OCI-LY7 (cell line): ENCODE results near the gene DDX56. TPM values are rescaled to one million over a fixed set of nuclear protein-coding genes. Genes with fewer than 3 reads are reported as not detected.

Experiments used
- BruUV-seq: library from RNA; stranded (reverse); fragments of 400-500 nt; replicated peaks from 2 replicates; lab custom pipeline; 2021; lab: Mats Ljungman, UMichigan
- CTCF ChIA-PET: fragments of 300-600 bp; sonication (Branson Sonifier 250); formaldehyde crosslinking; loops from one replicate; lab custom pipeline; 2022; ENCODE audit warnings: antibody characterized with exemption; ENCODE audit not compliant: unreplicated experiment; lab: Charles Lee
- POLR2A ChIA-PET: fragments of 300-600 bp; sonication (Branson Sonifier 250); formaldehyde crosslinking; loops from one replicate; lab custom pipeline; 2022; ENCODE audit warnings: antibody characterized with exemption; lab: Charles Lee
- DNase-seq: peaks from one replicate; pipeline ENCODE4 v3.0.0-alpha.2; 2015; ENCODE audit warnings: low spot score
- H2AFZ ChIP-seq: fragments of 200-600 bp; sonication (generic), shearing (Covaris generic); 2 replicates; pipeline ENCODE4 v1.6.1; 2014; ENCODE audit warnings: mild to moderate bottlenecking, antibody characterized with exemption, low read length, moderate library complexity
- H3K27ac ChIP-seq: fragments of 200-600 bp; sonication (generic); 2 replicates; pipeline ENCODE4 v1.5.1; 2014; ENCODE audit warnings: mixed run types, low read depth, mild to moderate bottlenecking, moderate library complexity, low read length, inconsistent platforms; ENCODE audit not compliant: poor library complexity, severe bottlenecking
- H3K36me3 ChIP-seq: fragments of 200-600 bp; sonication (generic); 2 replicates; pipeline ENCODE4 v1.6.1; 2014; ENCODE audit warnings: mild to moderate bottlenecking, antibody characterized with exemption, low read length, moderate library complexity, mixed read lengths; ENCODE audit not compliant: insufficient read depth
- H3K4me1 ChIP-seq: fragments of 200-600 bp; sonication (generic); 2 replicates; pipeline ENCODE4 v1.5.1; 2014; ENCODE audit warnings: mild to moderate bottlenecking, low read length; ENCODE audit not compliant: insufficient read depth, poor library complexity, severe bottlenecking
- H3K4me2 ChIP-seq: fragments of 200-600 bp; sonication (generic); 2 replicates; pipeline ENCODE4 v1.6.1; 2014; ENCODE audit warnings: mild to moderate bottlenecking, low read length
- H3K4me3 ChIP-seq: fragments of 200-600 bp; sonication (generic); 2 replicates; pipeline ENCODE4 v1.5.1; 2014; ENCODE audit warnings: mild to moderate bottlenecking, low read depth, low read length; ENCODE audit not compliant: poor library complexity, severe bottlenecking
- H3K79me2 ChIP-seq: fragments of 200-600 bp; sonication (generic); 2 replicates; pipeline ENCODE4 v1.6.1; 2016; ENCODE audit warnings: low read depth, mild to moderate bottlenecking, low read length, moderate library complexity, mixed read lengths; ENCODE audit not compliant: insufficient read depth
- H3K9me2 ChIP-seq: fragments of 200-600 bp; sonication (generic); 2 replicates; pipeline ENCODE4 v1.6.1; 2016; ENCODE audit warnings: mild to moderate bottlenecking, low read length, mixed read lengths; ENCODE audit not compliant: insufficient read depth
- H3K9me3 ChIP-seq: fragments of 200-600 bp; sonication (generic); 2 replicates; pipeline ENCODE4 v1.6.1; 2014; ENCODE audit warnings: mild to moderate bottlenecking, mixed run types, low read length, mixed read lengths
- H4K20me1 ChIP-seq: fragments of 200-600 bp; sonication (generic); 2 replicates; pipeline ENCODE4 v1.6.1; 2014; ENCODE audit warnings: mild to moderate bottlenecking, antibody characterized with exemption, low read length, moderate library complexity, mixed read lengths; ENCODE audit not compliant: insufficient read depth
- EZH2phosphoT487 ChIP-seq: fragments of 200-600 bp; sonication (generic); IDR thresholded peaks from 2 replicates; pipeline ENCODE4 v1.6.1; 2018; ENCODE audit warnings: low read depth, borderline replicate concordance, mild to moderate bottlenecking, mixed run types, antibody characterized with exemption, low read length, moderate library complexity, mixed read lengths
- intact Hi-C: fragments of 100-400 bp; cut with micrococcal nuclease; formaldehyde crosslinking; loops from one replicate; pipeline ENCODE4 v1.10.0; 2022; ENCODE audit not compliant: unreplicated experiment
- total RNA-seq, 2 experiments: library from RNA; depleted of rRNA in 1 of 2; stranded (reverse); fragments of >200 nt in 1 of 2; shearing (Covaris generic) in 1 of 2; gene quantifications; 2 replicates each; pipeline ENCODE4 v1.2.3, GENCODE V29; 2014 to 2022
- TF ChIP-seq, protein P1 (sequence below): fragments of 200-600 bp; sonication (generic); conservative IDR thresholded peaks from 2 replicates; pipeline ENCODE4 v1.5.1; 2014; ENCODE audit warnings: mild to moderate bottlenecking, antibody characterized with exemption, low read length, moderate library complexity, mixed read lengths

Gene DDX56
- total RNA-seq, 2 experiments from 2014 or later: 89.2 to 95.4 TPM

DNA sequence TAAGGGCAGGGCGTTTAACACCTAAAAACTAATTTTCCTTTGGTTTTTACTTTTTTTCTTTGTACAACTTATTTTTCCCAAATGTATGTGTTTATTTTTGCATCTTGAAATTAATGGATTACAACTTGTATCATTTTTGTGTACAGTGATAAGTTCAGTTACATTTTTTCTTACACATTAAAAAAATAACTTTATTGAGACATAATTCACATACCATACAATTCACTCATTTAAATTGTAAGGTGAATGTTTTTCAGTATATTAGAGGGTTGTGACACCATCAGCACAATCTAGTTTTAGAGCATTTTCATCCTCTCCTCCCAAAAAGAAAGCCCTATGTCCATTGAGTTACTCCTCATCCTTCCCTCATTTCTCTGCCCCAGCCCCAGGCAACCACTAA lies 44.3 kb upstream of the DDX56 start:
- H3K27ac ChIP-seq: no peak overlapping the region

GRCh38 chr7:44617225-44617890 lies 43.6 kb upstream of the DDX56 start:
- no peak for DNase-seq
- H3K79me2 ChIP-seq: peaks cover 97% of the 10 kb centered on the region
- intact Hi-C loops: no loop called here
- no peaks in the 10 kb centered on the region for H3K9me3 ChIP-seq
- POLR2A ChIA-PET: interaction anchor here (1.4 to 2.6 kb wide), 2 partner anchors 10 to 22 kb away, joined by 4 to 8 read pairs; partner anchors contain the start of gene OGDH
- BruUV-seq: no TSS peak
- peaks cover 18% of the 10 kb centered on the region for H3K4me1 ChIP-seq
- no peaks in the 10 kb centered on the region for H3K9me2 ChIP-seq
- H2AFZ ChIP-seq: no peak overlapping the region
- H4K20me1 ChIP-seq: peaks cover 10% of the 10 kb centered on the region
- H3K4me3 ChIP-seq: no peak overlapping the region
- TF ChIP-seq, protein P1, sequence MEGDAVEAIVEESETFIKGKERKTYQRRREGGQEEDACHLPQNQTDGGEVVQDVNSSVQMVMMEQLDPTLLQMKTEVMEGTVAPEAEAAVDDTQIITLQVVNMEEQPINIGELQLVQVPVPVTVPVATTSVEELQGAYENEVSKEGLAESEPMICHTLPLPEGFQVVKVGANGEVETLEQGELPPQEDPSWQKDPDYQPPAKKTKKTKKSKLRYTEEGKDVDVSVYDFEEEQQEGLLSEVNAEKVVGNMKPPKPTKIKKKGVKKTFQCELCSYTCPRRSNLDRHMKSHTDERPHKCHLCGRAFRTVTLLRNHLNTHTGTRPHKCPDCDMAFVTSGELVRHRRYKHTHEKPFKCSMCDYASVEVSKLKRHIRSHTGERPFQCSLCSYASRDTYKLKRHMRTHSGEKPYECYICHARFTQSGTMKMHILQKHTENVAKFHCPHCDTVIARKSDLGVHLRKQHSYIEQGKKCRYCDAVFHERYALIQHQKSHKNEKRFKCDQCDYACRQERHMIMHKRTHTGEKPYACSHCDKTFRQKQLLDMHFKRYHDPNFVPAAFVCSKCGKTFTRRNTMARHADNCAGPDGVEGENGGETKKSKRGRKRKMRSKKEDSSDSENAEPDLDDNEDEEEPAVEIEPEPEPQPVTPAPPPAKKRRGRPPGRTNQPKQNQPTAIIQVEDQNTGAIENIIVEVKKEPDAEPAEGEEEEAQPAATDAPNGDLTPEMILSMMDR: no peak
- TF ChIP-seq EZH2phosphoT487: no peak
- peaks cover 27% of the 10 kb centered on the region for H3K36me3 ChIP-seq
- no peak overlapping the region for H3K27ac ChIP-seq
- no peak overlapping the region for H3K4me2 ChIP-seq
- CTCF ChIA-PET: no interaction called here

More for the DNA sequence above, 44.3 kb upstream of the DDX56 start:
- POLR2A ChIA-PET: interaction anchor here (2.6 kb wide), 1 partner anchor 11 kb away, joined by 8 read pairs; the partner anchor contains the start of gene OGDH
- no peaks in the 10 kb centered on the region for H3K9me3 ChIP-seq
- H3K4me3 ChIP-seq: no peak overlapping the region
- peaks cover 10% of the 10 kb centered on the region for H4K20me1 ChIP-seq
- H3K9me2 ChIP-seq: no peaks in the 10 kb centered on the region
- no peak for DNase-seq
- TF ChIP-seq, protein P1: no peak
- TF ChIP-seq EZH2phosphoT487: no peak
- no peak overlapping the region for H2AFZ ChIP-seq
- intact Hi-C loops: no loop called here
- no peak overlapping the region for H3K4me2 ChIP-seq
- CTCF ChIA-PET: no interaction called here
- peaks cover 34% of the 10 kb centered on the region for H3K36me3 ChIP-seq
- peaks cover 18% of the 10 kb centered on the region for H3K4me1 ChIP-seq
- peaks cover 97% of the 10 kb centered on the region for H3K79me2 ChIP-seq
- no TSS peak for BruUV-seq

DNA sequence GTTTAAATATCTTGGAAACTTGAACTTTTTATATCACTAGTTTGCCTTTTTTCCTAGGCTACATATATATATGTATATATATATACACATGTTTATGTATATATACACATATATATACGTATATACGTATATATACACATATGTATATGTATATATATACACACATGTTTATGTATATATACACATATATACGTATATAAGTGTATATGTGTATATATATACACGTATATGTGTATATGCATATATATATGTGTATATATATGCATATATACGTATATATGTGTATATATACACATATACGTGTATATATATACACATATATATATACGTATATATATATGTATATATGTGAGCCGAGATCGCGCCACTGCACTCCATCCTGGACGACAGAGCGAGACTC lies 42.8 kb upstream of the DDX56 start:
- no peak overlapping the region for H3K27ac ChIP-seq
- no peaks in the 10 kb centered on the region for H3K9me2 ChIP-seq
- no TSS peak for BruUV-seq
- H3K4me2 ChIP-seq: no peak overlapping the region
- peaks cover 20% of the 10 kb centered on the region for H3K36me3 ChIP-seq
- H3K9me3 ChIP-seq: no peaks in the 10 kb centered on the region
- ChIA-PET POLR2A (interaction anchor here (0.5 to 2.6 kb wide), 5 partner anchors 10 to 230 kb away, joined by 3 to 8 read pairs (median 4); partner anchors contain the start of gene OGDH), CTCF (no interaction called here)
- peaks cover 18% of the 10 kb centered on the region for H3K4me1 ChIP-seq
- H2AFZ ChIP-seq: no peak overlapping the region
- peaks cover 10% of the 10 kb centered on the region for H4K20me1 ChIP-seq
- no peak overlapping the region for H3K4me3 ChIP-seq
- no peak for DNase-seq
- TF ChIP-seq, protein P1: no peak
- no peak for TF ChIP-seq EZH2phosphoT487
- peaks cover 97% of the 10 kb centered on the region for H3K79me2 ChIP-seq
- intact Hi-C loops: no loop called here
